LNCAP (cell line): ENCODE data around the gene SPON1.

Experiments
- TF ChIP-seq, protein P1 (sequence below): fragments of 450-650 bp; IDR thresholded peaks from 2 replicates; pipeline ENCODE4 v1.5.1; 2017; ENCODE audit warnings: mild to moderate bottlenecking

SPON1 gene

DNA sequence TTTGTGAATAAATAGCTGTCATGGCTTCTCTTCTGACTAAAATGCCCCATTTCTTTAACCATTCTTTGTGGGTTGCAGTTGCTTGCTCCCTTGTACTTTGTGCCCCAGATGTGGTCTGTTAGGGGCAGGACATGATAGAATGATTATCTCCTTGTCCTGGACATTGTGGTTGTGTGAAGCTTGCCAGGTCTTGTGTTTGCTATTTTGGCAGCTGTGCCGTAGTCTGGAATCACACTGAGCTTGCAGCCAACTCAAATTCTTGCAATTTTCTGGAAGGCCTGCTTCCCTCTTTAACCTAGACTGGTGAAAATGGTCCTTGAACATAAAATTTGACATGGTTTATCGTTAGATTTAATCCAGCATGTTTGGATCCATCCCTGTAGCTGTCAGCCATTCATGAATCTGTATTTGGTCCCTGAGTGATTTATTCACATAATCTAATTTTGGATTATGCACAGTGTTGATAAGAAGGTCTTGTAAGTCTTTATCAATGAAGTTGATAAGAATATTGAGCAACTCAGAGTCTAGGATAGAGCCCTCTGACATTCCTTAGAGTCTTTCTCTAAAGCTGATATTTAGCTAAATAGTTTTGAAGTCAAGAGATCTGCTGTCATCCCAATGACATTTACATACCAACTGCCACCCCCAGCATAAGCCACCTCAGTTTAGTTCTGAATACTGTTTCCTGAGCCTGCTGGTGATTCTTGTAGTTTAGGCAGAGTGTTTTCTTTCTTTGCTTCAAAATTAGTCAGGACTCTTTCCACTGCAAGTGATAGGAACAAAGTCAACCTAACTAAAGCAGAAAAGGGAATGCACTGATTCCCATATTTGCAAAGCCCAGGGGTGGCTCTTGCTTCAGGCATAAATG is 9.8 kb downstream of the SPON1 start:
- TF ChIP-seq, protein P1, sequence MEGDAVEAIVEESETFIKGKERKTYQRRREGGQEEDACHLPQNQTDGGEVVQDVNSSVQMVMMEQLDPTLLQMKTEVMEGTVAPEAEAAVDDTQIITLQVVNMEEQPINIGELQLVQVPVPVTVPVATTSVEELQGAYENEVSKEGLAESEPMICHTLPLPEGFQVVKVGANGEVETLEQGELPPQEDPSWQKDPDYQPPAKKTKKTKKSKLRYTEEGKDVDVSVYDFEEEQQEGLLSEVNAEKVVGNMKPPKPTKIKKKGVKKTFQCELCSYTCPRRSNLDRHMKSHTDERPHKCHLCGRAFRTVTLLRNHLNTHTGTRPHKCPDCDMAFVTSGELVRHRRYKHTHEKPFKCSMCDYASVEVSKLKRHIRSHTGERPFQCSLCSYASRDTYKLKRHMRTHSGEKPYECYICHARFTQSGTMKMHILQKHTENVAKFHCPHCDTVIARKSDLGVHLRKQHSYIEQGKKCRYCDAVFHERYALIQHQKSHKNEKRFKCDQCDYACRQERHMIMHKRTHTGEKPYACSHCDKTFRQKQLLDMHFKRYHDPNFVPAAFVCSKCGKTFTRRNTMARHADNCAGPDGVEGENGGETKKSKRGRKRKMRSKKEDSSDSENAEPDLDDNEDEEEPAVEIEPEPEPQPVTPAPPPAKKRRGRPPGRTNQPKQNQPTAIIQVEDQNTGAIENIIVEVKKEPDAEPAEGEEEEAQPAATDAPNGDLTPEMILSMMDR = no peak

DNA sequence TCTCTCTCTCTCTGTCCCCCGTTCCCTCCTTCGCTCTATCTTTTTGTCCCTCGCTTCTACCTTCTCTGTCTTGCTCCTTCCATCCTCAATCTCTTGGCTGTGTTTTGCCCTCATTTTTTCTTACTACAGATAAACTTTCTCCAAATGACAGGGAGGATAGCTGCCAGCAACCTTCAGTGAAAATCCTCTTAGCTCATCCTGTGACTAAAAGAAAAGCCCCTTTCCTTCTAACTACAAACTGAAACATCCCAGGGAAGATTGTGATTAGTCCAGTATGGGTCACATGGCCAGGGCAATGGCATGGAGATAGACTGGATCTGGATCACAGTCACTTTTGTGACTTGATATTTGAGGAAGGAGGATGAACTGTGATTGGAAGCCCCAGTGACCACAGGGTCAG is 10.4 kb downstream of the SPON1 start:
- TF ChIP-seq, protein P1 = no peak

DNA sequence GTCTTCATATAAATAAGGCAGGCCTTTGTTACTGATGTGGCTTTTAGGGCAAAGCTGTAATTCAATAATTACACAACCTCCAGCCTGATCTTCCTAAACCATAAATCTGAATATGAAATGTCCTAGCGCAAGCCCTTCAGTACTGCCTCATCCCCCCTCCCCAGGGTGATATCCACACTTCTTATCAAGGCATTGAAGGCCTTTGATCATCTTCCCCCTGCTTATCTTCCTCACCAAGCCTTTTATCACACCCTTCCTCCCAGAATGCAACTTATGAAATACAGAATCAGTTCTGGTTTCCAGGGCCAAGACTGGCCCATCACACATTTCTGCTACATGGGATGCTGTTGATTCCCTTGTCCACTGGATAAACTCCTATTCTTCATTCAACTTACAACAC is 12.1 kb downstream of the SPON1 start:
- TF ChIP-seq, protein P1 = no peak

DNA sequence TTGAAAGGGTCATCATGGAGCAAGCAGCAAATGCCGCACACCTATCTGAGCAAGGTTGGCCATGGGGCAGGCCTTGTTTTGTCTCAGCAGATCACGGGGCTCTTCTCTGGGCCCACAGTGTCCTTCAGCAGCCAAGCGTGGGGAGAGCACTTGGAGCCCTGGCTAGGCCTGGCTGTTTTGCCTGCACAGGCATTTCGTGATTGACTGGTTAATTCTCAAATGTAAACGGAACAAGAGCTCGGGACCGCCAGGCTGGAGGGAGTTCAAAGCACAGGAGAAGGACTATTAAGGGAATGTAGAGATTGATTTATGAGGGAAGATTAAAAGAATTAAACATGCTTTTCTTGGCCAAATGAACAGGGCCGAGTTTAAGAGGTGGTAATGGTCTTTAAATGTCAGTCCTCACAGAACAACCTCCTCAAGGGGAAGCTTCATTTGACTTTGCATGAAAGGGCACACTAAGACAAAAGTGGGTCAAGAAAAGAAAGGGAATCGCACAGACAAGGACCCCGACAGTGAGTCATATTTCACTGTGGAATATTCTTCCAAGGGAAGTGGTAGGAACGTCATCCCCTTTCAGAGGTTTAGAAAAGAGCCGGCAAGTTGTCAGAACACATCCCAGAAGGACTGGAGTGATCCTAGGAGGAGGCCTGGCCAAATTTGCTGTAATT is 20.7 kb downstream of the SPON1 start:
- TF ChIP-seq, protein P1 = no peak

DNA sequence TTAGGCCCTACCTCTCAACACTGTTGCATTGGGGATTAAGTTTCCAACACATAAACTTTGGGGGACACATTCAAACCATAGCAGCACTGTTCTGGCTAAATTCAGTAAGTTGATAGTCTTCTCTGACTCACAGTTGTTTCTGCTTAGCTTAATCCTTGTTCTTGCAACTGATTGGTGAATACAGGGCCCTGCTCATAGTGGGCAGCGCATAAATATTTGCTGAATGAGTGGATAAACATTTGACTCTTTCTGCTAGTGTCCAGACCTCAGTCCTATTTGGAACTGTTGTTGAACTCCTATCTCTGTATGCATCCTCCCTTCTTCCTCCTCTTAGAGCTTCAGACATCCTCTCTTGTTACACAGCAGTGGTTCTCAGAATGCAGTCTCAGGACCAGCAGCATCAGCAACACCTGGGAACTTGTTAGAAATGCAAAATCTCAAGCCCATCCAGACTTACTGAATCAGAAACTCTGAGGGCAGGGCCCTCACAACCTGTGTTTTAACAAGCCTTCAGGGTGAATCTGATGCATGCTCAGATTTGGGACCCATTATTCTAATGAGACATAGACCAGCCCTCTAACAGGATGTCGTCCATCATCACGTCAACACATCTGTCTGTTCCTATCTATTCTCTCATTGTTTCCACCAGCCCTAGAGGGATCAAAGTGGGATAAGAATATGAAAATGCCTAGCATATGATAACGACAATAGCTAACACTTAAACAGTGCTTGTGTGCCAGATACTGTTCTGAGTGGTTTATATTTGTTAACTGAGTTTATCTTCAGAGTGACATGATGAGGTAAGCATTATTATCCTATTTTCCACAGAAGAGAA is 22.3 kb downstream of the SPON1 start:
- TF ChIP-seq, protein P1 = no peak

DNA sequence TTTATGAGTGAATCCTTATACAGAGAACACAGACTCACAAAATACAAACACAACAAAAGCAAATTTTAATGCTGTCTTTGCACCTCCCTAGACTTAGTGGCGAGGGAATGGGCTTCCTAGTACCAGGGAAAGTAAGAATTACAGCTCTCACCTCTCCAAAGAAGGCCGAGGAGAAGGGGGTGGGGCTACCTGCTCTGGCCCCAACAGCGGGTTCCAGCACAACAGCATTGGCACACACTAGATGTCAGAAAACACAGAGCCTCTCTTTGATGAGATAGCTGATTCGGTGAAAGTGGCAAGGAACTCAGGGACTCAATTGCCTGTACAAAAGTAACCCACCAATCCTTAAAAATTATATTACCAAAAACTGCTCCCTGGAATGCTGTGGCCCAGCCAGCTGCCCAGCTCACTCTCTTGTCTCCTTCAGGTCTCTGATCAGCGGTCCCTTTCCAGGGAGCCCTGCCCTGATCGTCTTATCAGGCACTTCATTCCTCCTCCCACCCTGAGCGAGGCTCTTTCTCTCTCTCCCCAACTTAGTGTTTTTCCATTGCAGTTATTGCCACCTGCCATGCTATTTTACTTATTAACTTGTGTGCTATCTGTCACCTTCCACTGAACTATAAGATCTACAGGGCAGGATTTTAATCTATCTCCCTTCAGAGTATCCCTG is 30.7 kb downstream of the SPON1 start:
- TF ChIP-seq, protein P1 = no peak

DNA sequence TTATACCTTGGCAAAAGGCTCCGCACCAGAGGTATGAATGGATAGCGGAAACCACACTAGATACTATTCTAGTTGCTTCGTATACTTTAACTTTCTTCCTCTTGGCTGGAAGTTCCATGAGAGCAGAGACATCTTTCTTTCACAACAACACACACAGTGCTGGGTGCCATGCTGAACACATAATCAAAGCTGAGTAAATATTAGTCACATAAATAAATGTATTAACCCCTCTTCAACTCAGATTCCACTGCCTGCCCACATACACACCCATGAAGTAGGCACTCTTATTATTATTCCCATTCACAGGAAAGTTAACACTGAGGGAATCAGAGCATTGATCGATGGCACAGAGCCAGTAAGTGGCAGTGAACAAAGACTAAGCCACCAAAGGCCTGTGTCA is 35.4 kb downstream of the SPON1 start:
- TF ChIP-seq, protein P1 = no peak
